ENCODE data around the gene TAPT1.

The TAPT1 gene

GRCh38 chr4:16205298-16206164, 20.7 kb downstream of the TAPT1 start:
- no peak overlapping the region for H3K4me3 ChIP-seq (ENCODE audit: low read depth, low read length)
- DNase-seq (ENCODE audit: low read depth), result no peak
- TF ChIP-seq CTCF (IDR thresholded peaks at IDR 0.05; ENCODE audit: low read depth, low read length, missing control alignments), result peak; percentile 79

- H3K4me3 ChIP-seq (ENCODE audit: low read depth, low read length), result no peak overlapping the region
- TF ChIP-seq CTCF (IDR thresholded peaks at IDR 0.05; ENCODE audit: low read depth, low read length, missing control alignments), result no peak
- DNase-seq (ENCODE audit: low read depth), result no peak
These were observed 21.8 kb downstream of the TAPT1 start for GRCh38 chr4:16204505-16204904.

GRCh38 chr4:16203083-16203482, 23.2 kb downstream of the TAPT1 start:
- no peak for TF ChIP-seq CTCF (IDR thresholded peaks at IDR 0.05; ENCODE audit: low read depth, low read length, missing control alignments)
- H3K4me3 ChIP-seq (ENCODE audit: low read depth, low read length), result no peak overlapping the region

GRCh38 chr4:16202598-16202997, 23.7 kb downstream of the TAPT1 start:
- no peak for DNase-seq (ENCODE audit: low read depth)
- no peak for TF ChIP-seq CTCF (IDR thresholded peaks at IDR 0.05; ENCODE audit: low read depth, low read length, missing control alignments)
- H3K4me3 ChIP-seq (ENCODE audit: low read depth, low read length), result no peak overlapping the region

More at GRCh38 chr4:16203083-16203482, 23.2 kb downstream of the TAPT1 start:
- DNase-seq (ENCODE audit: low read depth), result no peak

GRCh38 chr4:16199093-16199492, 27.2 kb downstream of the TAPT1 start:
- no peak for DNase-seq (ENCODE audit: low read depth)
- H3K4me3 ChIP-seq (ENCODE audit: low read depth, low read length), result no peak overlapping the region
- TF ChIP-seq CTCF (IDR thresholded peaks at IDR 0.05; ENCODE audit: low read depth, low read length, missing control alignments), result peak; percentile 26

- no peak for DNase-seq (ENCODE audit: low read depth)
- no peak for TF ChIP-seq CTCF (IDR thresholded peaks at IDR 0.05; ENCODE audit: low read depth, low read length, missing control alignments)
- H3K4me3 ChIP-seq (ENCODE audit: low read depth, low read length), result no peak overlapping the region
These were observed 28.2 kb downstream of the TAPT1 start for GRCh38 chr4:16197876-16198665.

All from GM12864 (cell line).